GM12872 (cell line): ENCODE measurements around the gene IQGAP2.

ENCODE experiments used
- TF ChIP-seq, protein P1 (sequence below): IDR thresholded peaks from 3 replicates; pipeline ENCODE4 v1.5.1; 2011; ENCODE audit warnings: low read depth, mild to moderate bottlenecking, low read length, moderate library complexity; ENCODE audit not compliant: insufficient read depth

Gene IQGAP2

DNA sequence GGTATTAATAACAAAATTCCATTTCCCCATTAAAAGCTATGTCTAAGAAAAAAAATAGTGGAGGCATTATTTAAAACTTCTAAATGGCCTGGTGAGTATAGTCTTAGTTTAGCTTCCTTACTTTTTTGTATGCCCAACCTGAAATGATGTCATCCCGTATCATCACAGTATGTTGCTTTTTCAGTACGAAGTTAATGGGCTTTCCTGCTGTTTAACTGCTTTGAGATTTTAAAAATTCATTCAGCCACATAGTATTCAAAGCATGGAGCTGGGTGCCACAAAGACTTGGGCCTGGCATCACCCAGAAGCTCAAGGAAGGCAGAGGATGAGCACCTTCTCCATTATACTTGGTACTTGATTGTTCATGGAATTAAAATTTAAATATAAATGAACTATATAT is 212.7 kb downstream of the IQGAP2 start:
- TF ChIP-seq, protein P1, sequence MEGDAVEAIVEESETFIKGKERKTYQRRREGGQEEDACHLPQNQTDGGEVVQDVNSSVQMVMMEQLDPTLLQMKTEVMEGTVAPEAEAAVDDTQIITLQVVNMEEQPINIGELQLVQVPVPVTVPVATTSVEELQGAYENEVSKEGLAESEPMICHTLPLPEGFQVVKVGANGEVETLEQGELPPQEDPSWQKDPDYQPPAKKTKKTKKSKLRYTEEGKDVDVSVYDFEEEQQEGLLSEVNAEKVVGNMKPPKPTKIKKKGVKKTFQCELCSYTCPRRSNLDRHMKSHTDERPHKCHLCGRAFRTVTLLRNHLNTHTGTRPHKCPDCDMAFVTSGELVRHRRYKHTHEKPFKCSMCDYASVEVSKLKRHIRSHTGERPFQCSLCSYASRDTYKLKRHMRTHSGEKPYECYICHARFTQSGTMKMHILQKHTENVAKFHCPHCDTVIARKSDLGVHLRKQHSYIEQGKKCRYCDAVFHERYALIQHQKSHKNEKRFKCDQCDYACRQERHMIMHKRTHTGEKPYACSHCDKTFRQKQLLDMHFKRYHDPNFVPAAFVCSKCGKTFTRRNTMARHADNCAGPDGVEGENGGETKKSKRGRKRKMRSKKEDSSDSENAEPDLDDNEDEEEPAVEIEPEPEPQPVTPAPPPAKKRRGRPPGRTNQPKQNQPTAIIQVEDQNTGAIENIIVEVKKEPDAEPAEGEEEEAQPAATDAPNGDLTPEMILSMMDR, result no peak

DNA sequence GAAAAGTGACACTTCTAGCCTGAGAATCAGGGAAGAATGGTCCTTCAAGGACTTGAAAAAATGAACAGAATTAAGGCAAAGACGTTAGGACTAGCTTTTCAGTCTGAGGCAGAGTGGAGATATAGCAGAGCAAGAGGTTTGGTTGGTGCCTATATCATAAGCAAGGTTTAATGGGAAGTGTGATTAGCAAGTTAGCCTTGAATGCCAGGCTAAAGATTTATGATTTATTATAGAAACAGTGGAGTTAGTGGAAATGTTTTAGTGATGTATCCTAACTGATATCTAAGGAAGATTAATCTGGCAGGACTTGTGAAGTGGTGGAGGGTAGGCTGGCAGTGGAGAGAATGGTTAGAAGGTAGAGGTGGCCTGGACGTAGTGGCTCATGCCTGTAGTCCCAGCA is 213.1 kb downstream of the IQGAP2 start:
- TF ChIP-seq, protein P1, result no peak

DNA sequence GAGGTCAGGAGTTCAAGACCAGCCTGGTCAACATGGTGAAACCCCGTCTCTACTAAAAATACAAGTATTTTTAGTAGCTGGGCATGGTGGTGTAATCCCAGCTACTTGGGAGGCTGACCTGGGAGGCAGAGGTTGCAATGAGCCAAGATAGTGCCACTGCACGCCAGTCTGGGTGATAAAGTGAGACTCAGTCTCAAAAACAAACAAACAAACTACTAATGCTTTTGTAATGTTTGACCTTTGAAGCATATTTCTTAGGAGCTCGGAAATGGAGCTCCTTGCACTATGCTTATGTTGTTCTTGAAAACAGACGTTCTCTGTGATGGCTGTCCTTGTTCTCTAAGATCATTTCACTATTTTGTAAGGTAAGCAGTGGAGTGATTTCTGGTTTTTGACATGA is 214.1 kb downstream of the IQGAP2 start:
- TF ChIP-seq, protein P1, result no peak

DNA sequence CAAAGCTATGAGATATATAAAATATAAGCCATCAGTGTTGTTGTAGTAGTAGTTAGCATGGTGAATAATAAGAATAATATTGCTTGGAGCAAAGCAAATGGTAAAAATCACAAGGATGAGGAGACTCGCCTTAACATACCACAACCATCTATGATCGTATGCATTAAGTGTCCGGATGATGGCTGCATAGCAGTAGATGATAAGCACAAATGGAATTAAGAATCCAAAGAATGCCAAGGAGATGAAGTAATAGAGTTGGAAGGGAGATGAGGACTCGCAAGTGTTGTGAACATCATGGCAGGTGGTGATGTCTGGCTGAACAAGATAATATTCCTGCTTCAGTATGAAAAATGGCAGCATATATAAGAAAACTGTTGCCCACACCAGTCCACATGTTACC is 214.6 kb downstream of the IQGAP2 start:
- TF ChIP-seq, protein P1, result no peak

DNA sequence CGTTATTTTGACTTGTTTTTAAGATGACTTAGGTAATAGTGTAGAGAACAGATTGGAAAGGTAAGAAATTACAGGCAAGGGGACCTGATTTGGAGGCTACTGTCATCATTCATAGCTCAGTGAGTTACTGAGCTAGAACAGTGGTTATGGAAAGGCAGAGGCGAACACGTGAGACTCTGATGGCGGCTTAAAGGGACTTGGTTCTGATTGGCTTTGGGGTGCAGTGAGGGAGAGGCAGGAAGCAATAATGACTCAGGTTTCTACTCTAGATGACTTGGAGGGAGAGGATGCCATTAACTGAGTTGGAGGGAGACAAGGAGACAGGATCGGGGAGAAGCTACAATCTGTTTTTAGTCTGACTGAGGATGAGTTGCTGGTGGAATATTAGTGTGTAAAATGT is 217.1 kb downstream of the IQGAP2 start:
- TF ChIP-seq, protein P1, result no peak

DNA sequence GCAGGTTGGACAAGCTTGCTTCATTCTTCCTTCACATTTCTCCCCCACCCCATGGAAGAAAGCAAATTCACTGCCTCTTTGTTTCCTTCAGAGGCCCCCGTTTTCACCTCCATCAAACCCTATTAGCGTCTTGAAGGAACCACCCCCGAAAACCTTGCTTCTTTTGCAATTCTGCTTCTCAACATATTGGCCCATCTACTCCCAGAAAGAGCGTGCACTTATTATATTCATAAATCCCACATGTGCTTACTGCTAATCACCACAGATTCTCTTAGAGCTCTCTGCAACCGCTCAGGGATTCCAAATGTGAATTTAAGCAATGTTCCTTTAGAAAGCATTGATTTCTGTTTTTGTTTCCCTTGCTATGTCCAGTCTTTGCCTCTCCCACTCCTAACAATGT is 219.0 kb downstream of the IQGAP2 start:
- TF ChIP-seq, protein P1, result no peak

DNA sequence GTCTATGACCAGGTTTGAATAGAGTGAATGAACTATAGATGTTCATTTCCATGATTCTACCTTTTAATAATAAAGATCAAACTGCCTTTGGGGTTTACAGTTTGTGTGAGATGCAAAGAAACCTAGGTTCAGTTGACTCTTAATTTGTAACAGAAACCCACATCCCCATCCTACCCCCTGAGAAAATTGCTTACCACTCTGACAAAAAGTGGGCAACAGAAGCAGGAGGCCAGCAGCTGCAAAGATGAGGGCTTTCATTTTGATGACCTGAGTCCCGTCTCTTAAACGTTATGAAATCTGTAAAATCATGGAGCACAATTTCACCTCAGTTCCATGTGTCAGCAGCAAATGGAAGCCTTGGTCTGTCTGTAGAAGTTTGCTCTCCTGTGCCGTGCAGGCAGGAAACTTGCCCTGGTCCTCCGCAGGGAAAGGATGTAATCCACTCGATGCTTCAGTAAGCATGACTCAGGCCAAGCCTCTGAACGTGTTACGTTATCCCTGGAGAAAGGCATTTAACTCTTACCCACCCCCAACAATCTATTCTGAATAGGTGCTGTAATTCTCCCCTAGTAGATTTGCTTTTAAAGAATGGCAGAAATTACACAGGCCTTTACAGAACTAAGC is 220.0 kb downstream of the IQGAP2 start, which contains the start of gene F2RL2:
Gene F2RL2, minus strand, starts transcription at position 431 of the 624 bp plus-strand sequence. Its CDS starts 173 bp downstream, at position 258.
- TF ChIP-seq, protein P1, result no peak
